HG03469 (cell line): ENCODE measurements around the gene STYK1.
"Not testable (repeated sequence)": the region's sequence is repeated elsewhere in the genome, so short reads cannot be mapped to it uniquely, and the experiment has no call there.

Experiments
- ATAC-seq: cut with Tn5 transposase; IDR thresholded peaks from one replicate; pipeline ENCODE4 v1.9.1; 2021; ENCODE audit warnings: mild to moderate bottlenecking, moderate library complexity, moderate number of reproducible peaks; ENCODE audit not compliant: unreplicated experiment

The STYK1 gene

GRCh38 chr12:10690906-10691305 is 17.1 kb upstream of the STYK1 start:
- no peak for ATAC-seq

- no peak for ATAC-seq
These were observed 15.3 kb upstream of the STYK1 start for GRCh38 chr12:10689146-10689545.

- no peak for ATAC-seq
These were observed 14.2 kb upstream of the STYK1 start for GRCh38 chr12:10688042-10688441.

GRCh38 chr12:10672231-10672868 is 1.5 kb downstream of the STYK1 start:
- ATAC-seq: no peak

- ATAC-seq: no peak
These were observed 4.3 kb downstream of the STYK1 start for GRCh38 chr12:10669533-10669932.

GRCh38 chr12:10668526-10668925 is 5.3 kb downstream of the STYK1 start:
- no peak for ATAC-seq

- ATAC-seq: no peak
These were observed 6.3 kb downstream of the STYK1 start for GRCh38 chr12:10667581-10667980.

- no peak for ATAC-seq
These were observed 9.4 kb downstream of the STYK1 start for GRCh38 chr12:10664499-10664898.

GRCh38 chr12:10663869-10664268 is 10.0 kb downstream of the STYK1 start:
- ATAC-seq: no peak

GRCh38 chr12:10661338-10661737 is 12.5 kb downstream of the STYK1 start:
- no peak for ATAC-seq

GRCh38 chr12:10654003-10654402 is 19.8 kb downstream of the STYK1 start:
- no peak for ATAC-seq

- ATAC-seq: no peak
These were observed 21.7 kb downstream of the STYK1 start for GRCh38 chr12:10652192-10652591.

- ATAC-seq: not testable (repeated sequence)
These were observed 27.3 kb downstream of the STYK1 start for GRCh38 chr12:10646576-10646975.

GRCh38 chr12:10645910-10646309 is 27.9 kb downstream of the STYK1 start:
- ATAC-seq: no peak

GRCh38 chr12:10641735-10642500 is 31.9 kb downstream of the STYK1 start:
- ATAC-seq: no peak

GRCh38 chr12:10638728-10639127 is 35.1 kb downstream of the STYK1 start:
- no peak for ATAC-seq

- ATAC-seq: no peak
These were observed 37.2 kb downstream of the STYK1 start for GRCh38 chr12:10636611-10637010.

GRCh38 chr12:10636124-10636523 is 37.7 kb downstream of the STYK1 start:
- ATAC-seq: no peak

GRCh38 chr12:10635306-10635705 is 38.5 kb downstream of the STYK1 start:
- ATAC-seq: no peak

- no peak for ATAC-seq
These were observed 39.4 kb downstream of the STYK1 start for GRCh38 chr12:10634427-10634826.

GRCh38 chr12:10633541-10633940 is 40.3 kb downstream of the STYK1 start:
- no peak for ATAC-seq

- ATAC-seq: no peak
These were observed 41.6 kb downstream of the STYK1 start for GRCh38 chr12:10632226-10632625.

- no peak for ATAC-seq
These were observed 49.2 kb downstream of the STYK1 start for GRCh38 chr12:10624605-10625004.
